H1 (cell line): ENCODE measurements around the gene DDX42. TPM values are rescaled to one million over a fixed set of nuclear protein-coding genes. Genes with fewer than 3 reads are reported as not detected.

Experiments
- CTCF ChIA-PET: fragments of 300-600 bp; sonication (Branson Sonifier 250); formaldehyde crosslinking; loops from one replicate; lab custom pipeline; 2021; ENCODE audit not compliant: partially characterized antibody; lab: Charles Lee
- POLR2A ChIA-PET: fragments of 300-600 bp; sonication (Branson Sonifier 250); formaldehyde crosslinking; loops from one replicate; lab custom pipeline; 2021; ENCODE audit warnings: inconsistent platforms; ENCODE audit not compliant: partially characterized antibody; lab: Charles Lee
- DNase-seq, 2 experiments: peaks; one replicate each; pipeline versions ENCODE4 v3.0.0 to v3.0.0-alpha.2; 2010 to 2022; ENCODE audit warnings: low spot score in 2 of 2, low read depth in 1 of 2, mixed read lengths in 1 of 2
- FAIRE-seq: peaks from 2 replicates; lab custom pipeline; 2011; peaks lifted over from hg19 to GRCh38; lab: Jason Lieb, UNC
- H2AFZ ChIP-seq: 2 replicates; pipeline ENCODE4 v1.8.1; 2012; ENCODE audit warnings: low read length, inconsistent platforms
- H2AK5ac ChIP-seq: 2 replicates; pipeline ENCODE4 v1.6.1; 2013; ENCODE audit warnings: low read depth, low read length
- H2BK120ac ChIP-seq: replicated peaks from 2 replicates; pipeline ENCODE3; 2013; ENCODE audit warnings: low read depth, low read length, inconsistent platforms
- H2BK12ac ChIP-seq: 2 replicates; pipeline ENCODE4 v1.6.1; 2013; ENCODE audit warnings: low read depth, low read length
- H2BK15ac ChIP-seq: 2 replicates; pipeline ENCODE4 v1.6.1; 2013; ENCODE audit warnings: low read length
- H2BK20ac ChIP-seq: 2 replicates; pipeline ENCODE4 v1.6.1; 2013; ENCODE audit warnings: low read length
- H2BK5ac ChIP-seq: 2 replicates; pipeline ENCODE4 v1.6.1; 2013; ENCODE audit warnings: low read depth, low read length
- H3K14ac ChIP-seq: 2 replicates; pipeline ENCODE4 v1.6.1; 2013; ENCODE audit warnings: inconsistent platforms; ENCODE audit not compliant: insufficient read length
- H3K18ac ChIP-seq: 2 replicates; pipeline ENCODE4 v1.6.1; 2013; ENCODE audit warnings: low read length; ENCODE audit errors: extremely low read depth
- H3K23ac ChIP-seq: 2 replicates; pipeline ENCODE4 v1.6.1; 2013; ENCODE audit warnings: inconsistent platforms; ENCODE audit not compliant: insufficient read length
- H3K23me2 ChIP-seq: 2 replicates; pipeline ENCODE4 v1.6.1; 2013; ENCODE audit warnings: low read depth, low read length
- H3K27ac ChIP-seq: 2 replicates; pipeline ENCODE4 v1.6.1; 2011; ENCODE audit warnings: low read depth, low read length, inconsistent platforms
- H3K27me3 ChIP-seq, 4 experiments: replicated peaks in 1 of 4; 1 replicate in 1 of 4; 2 replicates in 3 of 4; pipeline versions ENCODE4 v1.6.1 to v1.8.1; 2011 to 2013; ENCODE audit warnings: low read length in 3 of 4, mild to moderate bottlenecking in 3 of 4, inconsistent platforms in 2 of 4, mixed read lengths in 2 of 4, moderate library complexity in 1 of 4; ENCODE audit not compliant: control insufficient read depth in 3 of 4, insufficient read depth in 3 of 4; ENCODE audit errors: extremely low read depth in 1 of 4
- H3K36me3 ChIP-seq, 4 experiments: 2 replicates each; pipeline versions ENCODE4 v1.6.1 to v1.8.1; 2011 to 2013; ENCODE audit warnings: mild to moderate bottlenecking in 4 of 4, low read length in 3 of 4, moderate library complexity in 2 of 4, control low read depth in 1 of 4, inconsistent platforms in 1 of 4; ENCODE audit not compliant: insufficient read depth in 4 of 4, control insufficient read depth in 2 of 4
- H3K4ac ChIP-seq: replicated peaks from 2 replicates; pipeline ENCODE3; 2013; ENCODE audit warnings: low read length, low read depth, mixed read lengths, inconsistent platforms; ENCODE audit not compliant: insufficient read length
- H3K4me1 ChIP-seq, 4 experiments: replicated peaks in 1 of 4; 1 replicate in 1 of 4; 2 replicates in 3 of 4; pipeline versions ENCODE4 v1.6.1 to v1.8.1; 2011 to 2013; ENCODE audit warnings: low read length in 3 of 4, inconsistent platforms in 2 of 4, mixed read lengths in 1 of 4; ENCODE audit not compliant: insufficient read depth in 4 of 4, control insufficient read depth in 3 of 4
- H3K4me2 ChIP-seq, 2 experiments: 2 replicates each; pipeline versions ENCODE4 v1.6.1 to v1.8.1; 2011 to 2013; ENCODE audit warnings: low read depth in 2 of 2, low read length in 2 of 2, control low read depth in 1 of 2, inconsistent platforms in 1 of 2, mild to moderate bottlenecking in 1 of 2; ENCODE audit not compliant: insufficient read depth in 1 of 2
- H3K4me3 ChIP-seq, 4 experiments: fragments of 200-600, 300-600 bp in 1 of 4; sonication (generic), shearing (Covaris generic), sonication (Bioruptor Twin) in 1 of 4; 2 replicates each; pipeline versions ENCODE4 v1.5.1 to v1.8.1; 2011 to 2016; ENCODE audit warnings: low read length in 4 of 4, low read depth in 3 of 4, control low read depth in 2 of 4, inconsistent platforms in 2 of 4, mild to moderate bottlenecking in 2 of 4, mixed read lengths in 1 of 4, moderate library complexity in 1 of 4; ENCODE audit not compliant: insufficient read depth in 2 of 4; ENCODE audit errors: extremely low read depth in 1 of 4
- H3K56ac ChIP-seq: replicated peaks from 2 replicates; pipeline ENCODE3; 2013; ENCODE audit warnings: low read depth, mild to moderate bottlenecking, mixed read lengths, low read length, inconsistent platforms; ENCODE audit not compliant: insufficient read length
- H3K79me1 ChIP-seq: 2 replicates; pipeline ENCODE4 v1.6.1; 2013; ENCODE audit warnings: low read depth, low read length, control low read depth
- H3K79me2 ChIP-seq, 2 experiments: 2 replicates each; pipeline versions ENCODE4 v1.6.1 to v1.8.1; 2012 to 2013; ENCODE audit warnings: low read length in 2 of 2, mild to moderate bottlenecking in 2 of 2, inconsistent platforms in 1 of 2; ENCODE audit not compliant: insufficient read depth in 2 of 2, control insufficient read depth in 1 of 2
- H3K9ac ChIP-seq, 4 experiments: replicated peaks in 1 of 4; 1 replicate in 1 of 4; 2 replicates in 3 of 4; pipeline versions ENCODE4 v1.6.1 to v1.8.1; 2011 to 2013; ENCODE audit warnings: low read depth in 3 of 4, low read length in 3 of 4, control low read depth in 2 of 4, mild to moderate bottlenecking in 2 of 4, moderate library complexity in 2 of 4, inconsistent platforms in 1 of 4; ENCODE audit errors: extremely low read depth in 1 of 4
- H3K9me3 ChIP-seq, 2 experiments: 2 replicates each; pipeline versions ENCODE4 v1.6.1 to v1.8.1; 2012 to 2013; ENCODE audit warnings: mild to moderate bottlenecking in 2 of 2, moderate library complexity in 2 of 2, control low read depth in 1 of 2, inconsistent platforms in 1 of 2, low read depth in 1 of 2, low read length in 1 of 2, mixed read lengths in 1 of 2; ENCODE audit not compliant: insufficient read depth in 2 of 2
- H4K20me1 ChIP-seq, 2 experiments: replicated peaks in 1 of 2; 2 replicates each; pipeline versions ENCODE3 to v1.8.1; 2011 to 2013; ENCODE audit warnings: inconsistent platforms in 2 of 2, low read length in 2 of 2, mild to moderate bottlenecking in 1 of 2; ENCODE audit not compliant: insufficient read depth in 2 of 2, control insufficient read depth in 1 of 2
- H4K5ac ChIP-seq: 2 replicates; pipeline ENCODE4 v1.6.1; 2013; ENCODE audit warnings: low read length, low read depth, mixed read lengths, inconsistent platforms; ENCODE audit not compliant: insufficient read length
- H4K8ac ChIP-seq: 2 replicates; pipeline ENCODE4 v1.8.0; 2013; ENCODE audit warnings: mild to moderate bottlenecking, moderate library complexity, low read length, inconsistent platforms; ENCODE audit not compliant: insufficient read depth; ENCODE audit errors: extremely low read depth
- H4K91ac ChIP-seq: replicated peaks from 2 replicates; pipeline ENCODE3; 2013; ENCODE audit warnings: low read length, mixed read lengths, inconsistent platforms; ENCODE audit not compliant: insufficient read length
- BRCA1 ChIP-seq: IDR thresholded peaks from 2 replicates; pipeline ENCODE4 v1.6.1; 2012; ENCODE audit warnings: low read depth, low read length, improper control_type of control experiment
- WGBS, 2 experiments: shearing (Covaris generic) in 1 of 2; methylation state at CpG; one replicate each; pipeline versions ENCODE4 v1.1.6 to v1.1.7; 2013 to 2015; ENCODE audit warnings: low lambda C conversion rate in 2 of 2, mixed read lengths in 2 of 2, inconsistent platforms in 1 of 2, low coverage in 1 of 2, missing lambda C conversion rate in 1 of 2; ENCODE audit not compliant: insufficient replicate concordance in 2 of 2, insufficient coverage in 1 of 2, insufficient read length in 1 of 2; ENCODE audit errors: extremely low coverage in 1 of 2, missing lambda C conversion rate in 1 of 2; 5-methylcytosine and 5-hydroxymethylcytosine counted together
- polyA plus RNA-seq, 7 experiments: library from polyadenylated mRNA; depleted of rRNA in 3 of 7; stranded (reverse) in 5 of 7; unstranded in 2 of 7; fragments of >200 nt in 5 of 7; fragments of 200-250 nt in 2 of 7; gene quantifications; 1 replicate in 5 of 7; 2 replicates in 1 of 7; 4 replicates in 1 of 7; pipeline versions ENCODE4 v1.2.1 to v1.2.3, GENCODE V29; 2011 to 2013; ENCODE audit warnings: missing spikeins in 2 of 7, mixed read lengths in 2 of 7
- total RNA-seq: library from RNA; stranded (reverse); fragmentation: NEBNext Ultra II Directional; extraction: Animal tissue kit (Norgen Biotek cat#: 25700); gene quantifications from 2 replicates; pipeline ENCODE4 v1.2.1, GENCODE V29; 2021

DDX42 gene
- total and polyA plus RNA-seq, 2 of the 8 experiments (the other 6 are each of a cell fraction or from before 2014, with no cell fraction given): 40.6 to 114 TPM

DNA sequence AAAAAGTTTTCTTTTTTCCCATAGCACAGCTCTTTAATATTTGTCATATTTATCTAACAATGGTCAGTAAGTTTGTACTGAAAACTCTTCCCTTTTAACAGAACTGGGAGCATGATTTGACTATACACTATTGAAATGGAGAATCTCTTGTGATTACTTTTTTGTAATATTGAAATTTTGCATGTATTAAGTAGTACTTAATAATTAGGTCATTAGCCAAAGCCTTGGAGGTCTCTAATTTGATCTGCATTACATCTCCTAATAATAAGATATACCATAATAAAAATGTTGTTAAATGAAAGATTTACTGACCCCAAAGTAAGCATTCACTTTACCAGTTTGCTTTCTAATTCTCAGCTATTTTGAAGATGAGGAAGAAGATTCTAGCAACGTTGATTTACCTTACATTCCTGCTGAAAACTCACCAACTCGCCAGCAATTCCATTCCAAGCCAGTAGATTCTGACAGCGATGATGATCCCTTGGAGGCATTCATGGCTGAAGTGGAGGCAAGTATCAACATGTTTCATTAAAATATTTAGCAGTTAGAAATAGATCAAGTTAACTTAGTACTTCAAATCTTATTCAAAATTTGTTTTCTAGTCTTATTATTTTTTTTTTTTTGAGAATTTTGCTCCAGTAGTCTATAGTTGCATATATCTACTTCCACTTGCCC lies 18.2 kb downstream of the DDX42 start:
- Histone ChIP-seq H3K23me2 (no peaks in the 10 kb centered on the region), H3K4me3 (no peak overlapping the region), H3K23ac (no peak overlapping the region), H3K4me2 (no peak overlapping the region), H2BK12ac (no peak overlapping the region), H3K27ac (no peak overlapping the region), H3K9ac (no peak overlapping the region), H3K9me3 (no peaks in the 10 kb centered on the region), H3K79me2 (peaks cover 0 to 31% of the 10 kb centered on the region in 2 experiments; a peak in 3 of 4 replicates), H3K4me1 (no peaks in the 10 kb centered on the region), H4K20me1 (peaks cover 2 to 6% of the 10 kb centered on the region in 2 experiments), H3K36me3 (peaks cover 21 to 91% (median 64%) of the 10 kb centered on the region in 4 experiments), H2AK5ac (no peak overlapping the region), H3K27me3 (no peaks in the 10 kb centered on the region), H2BK5ac (no peak overlapping the region), H2BK120ac (no peak overlapping the region), H3K18ac (no peak overlapping the region), H4K5ac (no peak overlapping the region), H3K14ac (no peak overlapping the region), H2BK20ac (no peak overlapping the region), H3K4ac (no peak overlapping the region), H4K8ac (no peak overlapping the region), H4K91ac (no peak overlapping the region), H2AFZ (no peak overlapping the region), H3K79me1 (no peaks in the 10 kb centered on the region), H2BK15ac (no peak overlapping the region), H3K56ac (no peak overlapping the region)
- WGBS, 2 experiments: 94% methylated on average over 3 of the region's 3 CpGs; no CpG with 5 or more reads in 1 of the 2 experiments
- FAIRE-seq: no peak
- ChIA-PET POLR2A (interaction anchor here (0.9 to 24.4 kb wide), 2 partner anchors 33 to 62 kb away, joined by 3 to 481 read pairs; partner anchors contain the start of genes FTSJ3 and PSMC5), CTCF (interaction anchor here (0.9 to 1.4 kb wide), 3 partner anchors 10 to 36 kb away, joined by 3 to 5 read pairs (median 3); no protein-coding TSS in a partner anchor)
- DNase-seq: no peak
- no peak for TF ChIP-seq BRCA1
